Vagina (tissue), 2 donors: Measurements from ENCODE around the gene CXCL12. TPM values are rescaled to one million over a fixed set of nuclear protein-coding genes. Genes with fewer than 3 reads are reported as not detected.

Experiments
- DNase-seq, 2 donors: peaks; one replicate each; pipeline ENCODE4 v3.0.0-alpha.2; 2017; ENCODE audit errors: extremely low spot score in 2 of 2
- H3K27ac ChIP-seq: fragments of 200-600 bp; sonication (generic); one replicate; pipeline ENCODE4 v1.5.1; 2019
- H3K27me3 ChIP-seq: fragments of 200-600 bp; sonication (generic); one replicate; pipeline ENCODE4 v1.5.1; 2019
- H3K36me3 ChIP-seq, 2 donors: fragments of 200-600 bp; sonication (generic); one replicate each; pipeline ENCODE4 v1.5.1; 2017 to 2019
- H3K4me1 ChIP-seq: fragments of 200-600 bp; sonication (generic); one replicate; pipeline ENCODE4 v1.5.1; 2019
- H3K4me3 ChIP-seq, 2 donors: fragments of 200-600 bp; sonication (generic); 1 replicate in 1 of 2; 2 replicates in 1 of 2; pipeline ENCODE4 v1.5.1; 2016 to 2019
- H3K9me3 ChIP-seq: fragments of 200-600 bp; sonication (generic); one replicate; pipeline ENCODE4 v1.5.1; 2019
- CTCF ChIP-seq, 3 experiments: fragments of 450-650 bp in 2 of 3; fragments of 200-600 bp in 1 of 3; sonication (generic) in 1 of 3; IDR thresholded peaks; one replicate each; pipeline ENCODE4 v1.5.1; 2017 to 2019; ENCODE audit warnings: antibody characterized with exemption in 3 of 3, mild to moderate bottlenecking in 2 of 3, moderate library complexity in 2 of 3
- POLR2A ChIP-seq, 2 donors: fragments of 450-650 bp; IDR thresholded peaks; one replicate each; pipeline ENCODE4 v1.6.1; 2017; ENCODE audit warnings: antibody characterized with exemption in 2 of 2, mild to moderate bottlenecking in 2 of 2, moderate library complexity in 2 of 2
- POLR2AphosphoS5 ChIP-seq, 2 donors: sonication (generic); formaldehyde crosslinking; IDR thresholded peaks; one replicate each; pipeline ENCODE4 v1.9.0; 2017; ENCODE audit warnings: antibody characterized with exemption in 2 of 2, mild to moderate bottlenecking in 2 of 2, low read depth in 1 of 2; ENCODE audit not compliant: insufficient read depth in 1 of 2
- intact Hi-C: fragments of 100-400 bp; cut with DNase I; formaldehyde crosslinking; loops from one replicate; pipeline ENCODE4 v1.15.1; 2023
- total RNA-seq: library from RNA; depleted of rRNA; stranded (reverse); fragments of >200 nt; gene quantifications from one replicate; pipeline ENCODE4 v1.2.3, GENCODE V29; 2016

The CXCL12 gene
- total RNA-seq, 1 donor from 2014 or later, result 112 TPM

DNA sequence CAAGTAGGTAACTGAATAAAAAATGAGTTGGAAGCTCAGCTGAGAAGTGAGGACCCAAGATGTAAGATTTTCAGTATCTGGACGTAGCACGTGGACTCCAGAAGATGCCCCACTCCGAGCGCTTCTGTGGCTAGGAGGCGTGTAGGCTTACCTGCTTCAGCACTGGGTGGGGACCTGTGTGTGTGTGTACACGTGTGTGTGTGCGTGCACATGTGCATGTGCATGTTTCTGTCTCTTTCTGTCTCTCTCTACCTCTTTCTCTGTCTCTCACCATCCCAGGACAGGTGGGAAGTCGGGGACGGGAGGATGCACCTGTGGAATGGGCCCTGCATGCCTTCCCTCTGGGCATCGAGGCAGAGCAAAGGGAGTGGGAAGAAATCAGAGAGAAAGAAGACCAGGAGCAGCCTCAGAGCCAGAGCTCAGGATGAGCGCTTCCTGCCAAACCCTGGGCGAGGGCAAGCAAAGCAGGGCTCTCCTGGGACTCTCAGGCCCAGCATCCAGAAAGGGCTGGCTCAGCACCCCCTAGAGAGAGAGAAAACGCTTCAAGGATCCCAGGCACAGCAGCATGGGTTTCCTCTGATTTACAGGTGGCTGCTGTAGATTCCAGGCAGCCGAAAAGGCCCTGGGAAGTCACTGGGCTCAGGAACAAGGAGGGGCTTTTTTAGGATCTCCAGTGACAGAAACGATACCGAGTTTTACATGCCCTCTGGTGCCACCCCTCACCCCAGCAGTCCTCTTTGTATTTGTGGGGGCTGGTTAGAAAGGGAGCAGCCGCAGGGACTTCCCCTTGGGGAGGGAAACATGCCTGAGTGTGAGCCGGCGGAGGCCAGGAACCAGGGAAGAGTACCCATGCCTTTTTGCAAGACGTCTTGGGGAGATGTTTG lies 28.5 kb downstream of the CXCL12 start:
- intact Hi-C loops, result no loop called here
- TF ChIP-seq POLR2A (IDR thresholded peaks at IDR 0.05) (no peak), CTCF (IDR thresholded peaks at IDR 0.05) (no peak), POLR2AphosphoS5 (IDR thresholded peaks at IDR 0.05; ENCODE audit: insufficient read depth in 1 of 2, low read depth in 1 of 2) (no peak)
- H3K27ac ChIP-seq, result no peak overlapping the region
- no peaks in the 10 kb centered on the region for H3K27me3 ChIP-seq
- H3K9me3 ChIP-seq, result no peaks in the 10 kb centered on the region
- peaks cover 10% of the 10 kb centered on the region for H3K4me1 ChIP-seq
- H3K4me3 ChIP-seq, result no peak overlapping the region
- DNase-seq, result no peak
- H3K36me3 ChIP-seq, result no peaks in the 10 kb centered on the region

DNA sequence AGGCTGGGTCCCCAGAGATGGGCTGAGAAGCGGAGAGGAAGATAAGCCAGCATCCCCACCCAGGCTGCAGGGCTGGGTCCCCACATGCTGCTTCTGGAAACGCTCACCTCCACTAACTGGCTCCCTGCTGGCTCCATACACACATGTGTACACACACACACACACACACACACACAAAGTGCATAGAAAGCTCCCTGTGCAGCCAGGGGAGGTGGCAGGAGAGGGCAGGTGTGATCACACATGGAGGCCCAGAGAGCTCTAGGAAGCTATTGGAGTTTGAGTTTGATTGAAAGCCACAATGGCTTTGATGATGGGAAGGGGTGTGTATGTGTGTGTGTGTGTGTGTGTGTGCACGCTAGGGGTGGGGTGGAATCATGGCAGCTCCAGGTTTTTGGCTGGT lies 29.3 kb downstream of the CXCL12 start:
- no peaks in the 10 kb centered on the region for H3K9me3 ChIP-seq
- H3K27ac ChIP-seq, result no peak overlapping the region
- TF ChIP-seq POLR2AphosphoS5 (IDR thresholded peaks at IDR 0.05; ENCODE audit: insufficient read depth in 1 of 2, low read depth in 1 of 2), result no peak
- TF ChIP-seq CTCF (IDR thresholded peaks at IDR 0.05), result no peak
- TF ChIP-seq POLR2A (IDR thresholded peaks at IDR 0.05), result no peak
- intact Hi-C loops, result no loop called here
- no peaks in the 10 kb centered on the region for H3K27me3 ChIP-seq
- H3K36me3 ChIP-seq, result no peaks in the 10 kb centered on the region
- no peak overlapping the region for H3K4me3 ChIP-seq
- no peak for DNase-seq
- H3K4me1 ChIP-seq, result peaks cover 10% of the 10 kb centered on the region

GRCh38 chr10:44354771-44355170 lies 30.1 kb downstream of the CXCL12 start:
- Histone ChIP-seq H3K36me3 (no peaks in the 10 kb centered on the region), H3K9me3 (no peaks in the 10 kb centered on the region), H3K27me3 (no peaks in the 10 kb centered on the region), H3K27ac (no peak overlapping the region), H3K4me1 (peaks cover 10% of the 10 kb centered on the region), H3K4me3 (no peak overlapping the region)
- TF ChIP-seq POLR2A (IDR thresholded peaks at IDR 0.05), result no peak
- no peak for TF ChIP-seq POLR2AphosphoS5 (IDR thresholded peaks at IDR 0.05; ENCODE audit: insufficient read depth in 1 of 2, low read depth in 1 of 2)
- TF ChIP-seq CTCF (IDR thresholded peaks at IDR 0.05), result no peak
- intact Hi-C loops, result no loop called here
- DNase-seq, result no peak

DNA sequence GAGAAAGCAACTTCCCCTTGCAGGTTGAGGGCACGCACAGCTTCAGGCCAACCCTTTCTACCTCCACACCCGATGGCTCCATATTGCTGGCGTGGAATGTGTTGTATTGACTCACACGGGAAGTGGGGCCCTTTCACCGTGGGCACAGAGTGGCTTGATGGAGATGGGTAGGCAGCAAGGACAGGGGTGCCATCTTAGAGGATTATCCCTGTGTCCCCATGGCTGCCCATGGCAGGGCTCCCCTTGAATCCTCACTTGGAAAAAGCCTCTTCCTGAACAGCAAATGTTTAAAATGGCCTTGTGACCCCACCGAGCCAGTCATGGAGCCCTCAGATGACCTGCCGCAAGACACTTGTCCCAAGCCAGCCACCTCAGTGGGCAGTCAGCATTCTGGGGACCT lies 31.2 kb downstream of the CXCL12 start:
- Histone ChIP-seq H3K27me3 (no peaks in the 10 kb centered on the region), H3K9me3 (no peaks in the 10 kb centered on the region), H3K27ac (no peak overlapping the region), H3K4me3 (no peak overlapping the region), H3K36me3 (no peaks in the 10 kb centered on the region), H3K4me1 (peaks cover 10% of the 10 kb centered on the region)
- intact Hi-C loops, result no loop called here
- TF ChIP-seq POLR2AphosphoS5 (IDR thresholded peaks at IDR 0.05; ENCODE audit: insufficient read depth in 1 of 2, low read depth in 1 of 2) (no peak), POLR2A (IDR thresholded peaks at IDR 0.05) (no peak), CTCF (IDR thresholded peaks at IDR 0.05) (no peak)
- no peak for DNase-seq

DNA sequence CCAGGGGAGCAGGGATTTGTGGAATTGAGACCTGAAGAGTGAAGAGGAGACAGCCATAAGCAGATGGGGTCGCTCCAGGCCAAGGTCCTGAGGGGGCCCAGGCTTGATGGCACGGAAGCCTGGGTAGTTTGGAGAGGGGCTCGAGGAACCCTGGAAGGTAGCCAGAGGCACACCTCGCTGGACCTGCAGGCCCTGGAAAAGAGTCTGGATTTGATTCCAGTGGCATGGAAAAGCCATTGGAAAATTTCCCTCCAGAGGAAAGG lies 31.8 kb downstream of the CXCL12 start:
- no peaks in the 10 kb centered on the region for H3K9me3 ChIP-seq
- TF ChIP-seq CTCF (IDR thresholded peaks at IDR 0.05) (no peak), POLR2A (IDR thresholded peaks at IDR 0.05) (no peak)
- H3K4me1 ChIP-seq, result peaks cover 5% of the 10 kb centered on the region
- intact Hi-C loops, result no loop called here
- H3K27me3 ChIP-seq, result no peaks in the 10 kb centered on the region
- DNase-seq, result no peak
- H3K4me3 ChIP-seq, result no peak overlapping the region
- no peaks in the 10 kb centered on the region for H3K36me3 ChIP-seq
- no peak overlapping the region for H3K27ac ChIP-seq
